ENCODE measurements around the gene GATAD2B. TPM values are rescaled to one million over a fixed set of nuclear protein-coding genes. Genes with fewer than 3 reads are reported as not detected.

GATAD2B gene
- total and polyA plus RNA-seq, 2 of the 4 experiments (the other 2 are of a cell fraction): 3.8 to 6.2 TPM

DNA sequence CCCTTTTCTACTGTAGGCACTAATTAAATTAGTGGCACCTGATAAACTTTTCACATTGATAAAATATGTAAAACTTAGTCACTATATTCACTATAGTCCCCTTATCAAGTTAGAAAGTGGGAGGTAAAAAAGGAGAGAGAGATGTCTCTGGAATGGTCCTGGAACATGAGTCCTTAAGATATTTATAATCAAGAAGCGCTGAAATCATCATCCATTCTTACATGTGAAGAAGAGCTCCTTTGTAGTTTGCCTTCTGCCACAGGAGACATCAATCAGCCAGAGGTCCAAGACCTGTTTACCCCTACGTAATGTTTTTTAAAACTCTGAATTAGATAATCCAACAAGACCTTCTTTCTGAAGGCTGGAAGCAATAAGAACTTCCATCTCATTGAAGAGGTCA is 65.3 kb downstream of the GATAD2B start:
- ChIA-PET CTCF (no interaction called here), POLR2A (ENCODE audit: unreplicated experiment) (no interaction called here)
- no peak overlapping the region for H4K91ac ChIP-seq (ENCODE audit: insufficient read depth, low read depth, low read length)
- H4K20me1 ChIP-seq (ENCODE audit: insufficient read depth, low read length): peaks cover 14% of the 10 kb centered on the region
- no peak overlapping the region for H3K14ac ChIP-seq (replicated peaks; ENCODE audit: low read depth, low read length)
- H2BK15ac ChIP-seq (ENCODE audit: low read depth, low read length): no peak overlapping the region
- H3K4me1 ChIP-seq (ENCODE audit: control insufficient read depth, insufficient read depth, low read length): no peaks in the 10 kb centered on the region
- H3K23ac ChIP-seq (ENCODE audit: low read depth, low read length): no peak overlapping the region
- peaks cover 5% of the 10 kb centered on the region for H3K36me3 ChIP-seq (ENCODE audit: control insufficient read depth, insufficient read depth, low read length)
- in situ Hi-C loops (cut with MboI; ENCODE audit: low sequenced_read_pairs): no loop called here
- H3K9me1 ChIP-seq (ENCODE audit: insufficient read depth, low read length): peaks cover 7% of the 10 kb centered on the region
- no peak overlapping the region for H2BK120ac ChIP-seq (ENCODE audit: low read depth, low read length)
- no peaks in the 10 kb centered on the region for H3K9me3 ChIP-seq (ENCODE audit: control insufficient read depth, insufficient read depth, low read length)
- H4K5ac ChIP-seq (ENCODE audit: low read depth, low read length): no peak overlapping the region
- H3K56ac ChIP-seq (ENCODE audit: extremely low read depth, insufficient read depth, low read length): no peak overlapping the region
- no peak overlapping the region for H2BK5ac ChIP-seq (ENCODE audit: low read depth, low read length, poor library complexity, severe bottlenecking)
- no peaks in the 10 kb centered on the region for H3K27me3 ChIP-seq (ENCODE audit: control insufficient read depth, insufficient read depth, low read length)
- no peak overlapping the region for H4K8ac ChIP-seq (ENCODE audit: low read depth in 2 of 2, low read length in 2 of 2)
- no CpG with 5 or more reads among the region's 2 CpGs for WGBS, 2 experiments (ENCODE audit: extremely low coverage in 2 of 2, insufficient read length in 1 of 2)
- no TSS peak for BruUV-seq (replicated peaks)
- no peak overlapping the region for H3K18ac ChIP-seq (ENCODE audit: low read depth, low read length)
- H2BK20ac ChIP-seq (ENCODE audit: low read depth, low read length): no peak overlapping the region
- H2AFZ ChIP-seq (replicated peaks; ENCODE audit: low read length, poor library complexity): no peak overlapping the region
- no peak for TF ChIP-seq POLR2A (IDR thresholded peaks at IDR 0.05; ENCODE audit: low read depth, low read length)
- no peak for TF ChIP-seq MXI1 (IDR thresholded peaks at IDR 0.05; ENCODE audit: borderline replicate concordance, low read depth, low read length)
- no peak for TF ChIP-seq MAZ (IDR thresholded peaks at IDR 0.05; ENCODE audit: borderline replicate concordance, low read depth, low read length)
- TF ChIP-seq BHLHE40 (IDR thresholded peaks at IDR 0.05; ENCODE audit: low read depth, low read length): no peak
- TF ChIP-seq, protein P1, sequence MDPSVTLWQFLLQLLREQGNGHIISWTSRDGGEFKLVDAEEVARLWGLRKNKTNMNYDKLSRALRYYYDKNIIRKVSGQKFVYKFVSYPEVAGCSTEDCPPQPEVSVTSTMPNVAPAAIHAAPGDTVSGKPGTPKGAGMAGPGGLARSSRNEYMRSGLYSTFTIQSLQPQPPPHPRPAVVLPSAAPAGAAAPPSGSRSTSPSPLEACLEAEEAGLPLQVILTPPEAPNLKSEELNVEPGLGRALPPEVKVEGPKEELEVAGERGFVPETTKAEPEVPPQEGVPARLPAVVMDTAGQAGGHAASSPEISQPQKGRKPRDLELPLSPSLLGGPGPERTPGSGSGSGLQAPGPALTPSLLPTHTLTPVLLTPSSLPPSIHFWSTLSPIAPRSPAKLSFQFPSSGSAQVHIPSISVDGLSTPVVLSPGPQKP (IDR thresholded peaks at IDR 0.05; ENCODE audit: borderline replicate concordance, low read depth, low read length): no peak
- no peak for TF ChIP-seq RFX5 (IDR thresholded peaks at IDR 0.05; ENCODE audit: low read depth, low read length)
- TF ChIP-seq CEBPB (IDR thresholded peaks at IDR 0.05; ENCODE audit: low read depth, low read length): no peak
- TF ChIP-seq, protein P2, sequence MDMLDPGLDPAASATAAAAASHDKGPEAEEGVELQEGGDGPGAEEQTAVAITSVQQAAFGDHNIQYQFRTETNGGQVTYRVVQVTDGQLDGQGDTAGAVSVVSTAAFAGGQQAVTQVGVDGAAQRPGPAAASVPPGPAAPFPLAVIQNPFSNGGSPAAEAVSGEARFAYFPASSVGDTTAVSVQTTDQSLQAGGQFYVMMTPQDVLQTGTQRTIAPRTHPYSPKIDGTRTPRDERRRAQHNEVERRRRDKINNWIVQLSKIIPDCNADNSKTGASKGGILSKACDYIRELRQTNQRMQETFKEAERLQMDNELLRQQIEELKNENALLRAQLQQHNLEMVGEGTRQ (IDR thresholded peaks at IDR 0.05; ENCODE audit: low read depth, low read length): no peak
- no peak for TF ChIP-seq CTCF (conservative IDR thresholded peaks at IDR 0.05; ENCODE audit: low read depth, low read length)
- TF ChIP-seq NFE2L2 (IDR thresholded peaks at IDR 0.05; ENCODE audit: low read depth, low read length): no peak
- TF ChIP-seq RCOR1 (IDR thresholded peaks at IDR 0.05; ENCODE audit: insufficient replicate concordance, low read length): no peak
- TF ChIP-seq FOS (IDR thresholded peaks at IDR 0.05; ENCODE audit: low read depth, low read length): no peak
- TF ChIP-seq MAFK (IDR thresholded peaks at IDR 0.05; ENCODE audit: low read depth, low read length): no peak
- no peak for TF ChIP-seq SMC3 (IDR thresholded peaks at IDR 0.05; ENCODE audit: low read depth, low read length)
- no peak overlapping the region for H3K4ac ChIP-seq (ENCODE audit: low read depth, low read length)
- no peak overlapping the region for H3K9ac ChIP-seq (ENCODE audit: low read depth, low read length)
- no peak overlapping the region for H3K4me2 ChIP-seq (ENCODE audit: low read depth, low read length)
- no peak for DNase-seq
- no peak overlapping the region for H3K27ac ChIP-seq (ENCODE audit: insufficient read depth, low read length)
- ATAC-seq (ENCODE audit: low read depth): no peak
- dilution Hi-C loops (cut with HindIII; ENCODE audit: low sequenced_read_pairs, unreplicated experiment): no loop called here
- H3K79me1 ChIP-seq (ENCODE audit: low read depth in 1 of 2, low read length in 2 of 2): peaks cover 28 to 64% of the 10 kb centered on the region in 2 experiments
- H2AK5ac ChIP-seq (ENCODE audit: low read depth, low read length): no peak overlapping the region
- no peak overlapping the region for H2AK9ac ChIP-seq (replicated peaks; ENCODE audit: low read depth, low read length, poor library complexity)
- no peak overlapping the region for H3K4me3 ChIP-seq (ENCODE audit: insufficient read depth, low read depth, low read length)
- intact Hi-C loops (cut with micrococcal nuclease): no loop called here
